ENCODE results near the gene PDK4. TPM values are rescaled to one million over a fixed set of nuclear protein-coding genes. Genes with fewer than 3 reads are reported as not detected.
A peak's percentile ranks its signal among the peaks of the same experiment; 100 is the strongest.

The PDK4 gene
- total and polyA plus RNA-seq, 11 donors: 45.6 to 4,362 (median 173) TPM

GRCh38 chr7:95589766-95590165, 6.5 kb downstream of the PDK4 start:
- Histone ChIP-seq H3K9me3 (no peaks in the 10 kb centered on the region), H3K4me3 (peak overlapping the region in 2 of 12 donors; percentile 86 to 98), H3K27me3 (no peaks in the 10 kb centered on the region), H3K27ac (peak overlapping the region in 7 of 12 donors; percentile 6 to 99 (median 66)), H3K4me1 (peaks cover 0 to 82% (median 56%) of the 10 kb centered on the region in 12 donors), H3K36me3 (peaks cover 6 to 100% (median 99%) of the 10 kb centered on the region in 9 donors)
- 95 to 100% (median 97%) methylated on average over 1 of the region's 1 CpG for WGBS, 4 donors
- DNase-seq (no peak), ATAC-seq (peak in 1 of 4 donors; percentile 0)
- intact Hi-C loops (cut with DNase I): loop anchor here in 3 of 10 donors (2.0 to 5.0 kb wide), 3 partner anchors 37 to 95 kb away; no protein-coding TSS in a partner anchor
- TF ChIP-seq POLR2A (IDR thresholded peaks at IDR 0.05) (peak in 1 of 2 donors; percentile 47), CTCF (IDR thresholded peaks at IDR 0.05) (no peak)

GRCh38 chr7:95589031-95589430, 7.3 kb downstream of the PDK4 start:
- Histone ChIP-seq H3K27me3 (no peaks in the 10 kb centered on the region), H3K4me1 (peaks cover 0 to 77% (median 52%) of the 10 kb centered on the region in 12 donors), H3K9me3 (no peaks in the 10 kb centered on the region), H3K36me3 (peaks cover 3 to 100% (median 99%) of the 10 kb centered on the region in 9 donors), H3K27ac (peak overlapping the region in 6 of 12 donors; percentile 17 to 99 (median 60)), H3K4me3 (peak overlapping the region in 2 of 12 donors; percentile 86 to 98)
- peak in 2 of 4 donors; percentile 3 for ATAC-seq
- DNase-seq: no peak
- TF ChIP-seq POLR2A (IDR thresholded peaks at IDR 0.05) (peak in 1 of 2 donors; percentile 72), CTCF (IDR thresholded peaks at IDR 0.05) (no peak)
- intact Hi-C loops (cut with DNase I): loop anchor here in 2 of 10 donors (5.0 kb wide), 1 partner anchor 37 kb away; no protein-coding TSS in a partner anchor

- intact Hi-C loops (cut with DNase I): loop anchor here in 2 of 10 donors (5.0 kb wide), 1 partner anchor 35 kb away; no protein-coding TSS in a partner anchor
- TF ChIP-seq POLR2A (IDR thresholded peaks at IDR 0.05): no peak
- TF ChIP-seq CTCF (IDR thresholded peaks at IDR 0.05): no peak
- Histone ChIP-seq H3K4me3 (peak overlapping the region in 1 of 12 donors; percentile 86), H3K9me3 (no peaks in the 10 kb centered on the region), H3K4me1 (peaks cover 0 to 64% (median 33%) of the 10 kb centered on the region in 12 donors), H3K36me3 (peaks cover 0 to 95% (median 89%) of the 10 kb centered on the region in 9 donors), H3K27me3 (no peaks in the 10 kb centered on the region), H3K27ac (peak overlapping the region in 5 of 12 donors; percentile 8 to 99 (median 97))
- no peak for DNase-seq
- no peak for ATAC-seq
- WGBS, 4 donors: 53 to 74% (median 62%) methylated on average over 3 of the region's 3 CpGs
These were observed 9.4 kb downstream of the PDK4 start for GRCh38 chr7:95586951-95587301.

GRCh38 chr7:95585426-95585789, 10.9 kb downstream of the PDK4 start:
- Histone ChIP-seq H3K4me1 (peaks cover 0 to 48% (median 18%) of the 10 kb centered on the region in 12 donors), H3K27me3 (no peaks in the 10 kb centered on the region), H3K4me3 (peak overlapping the region in 1 of 12 donors; percentile 86), H3K27ac (peak overlapping the region in 5 of 12 donors; percentile 5 to 99 (median 42)), H3K36me3 (peaks cover 0 to 80% (median 74%) of the 10 kb centered on the region in 9 donors), H3K9me3 (no peaks in the 10 kb centered on the region)
- TF ChIP-seq POLR2A (IDR thresholded peaks at IDR 0.05) (no peak), CTCF (IDR thresholded peaks at IDR 0.05) (no peak)
- WGBS, 4 donors: 51 to 67% (median 63%) methylated on average over 3 of the region's 3 CpGs
- intact Hi-C loops (cut with DNase I): loop anchor here in 4 of 10 donors (1.0 to 5.0 kb wide), 3 partner anchors 33 to 35 kb away; no protein-coding TSS in a partner anchor
- no peak for DNase-seq
- ATAC-seq: peak in 1 of 4 donors; percentile 15

Data from heart left ventricle (tissue), 16 donors.